ENCODE results near the gene POU2AF3.

Gene POU2AF3

DNA sequence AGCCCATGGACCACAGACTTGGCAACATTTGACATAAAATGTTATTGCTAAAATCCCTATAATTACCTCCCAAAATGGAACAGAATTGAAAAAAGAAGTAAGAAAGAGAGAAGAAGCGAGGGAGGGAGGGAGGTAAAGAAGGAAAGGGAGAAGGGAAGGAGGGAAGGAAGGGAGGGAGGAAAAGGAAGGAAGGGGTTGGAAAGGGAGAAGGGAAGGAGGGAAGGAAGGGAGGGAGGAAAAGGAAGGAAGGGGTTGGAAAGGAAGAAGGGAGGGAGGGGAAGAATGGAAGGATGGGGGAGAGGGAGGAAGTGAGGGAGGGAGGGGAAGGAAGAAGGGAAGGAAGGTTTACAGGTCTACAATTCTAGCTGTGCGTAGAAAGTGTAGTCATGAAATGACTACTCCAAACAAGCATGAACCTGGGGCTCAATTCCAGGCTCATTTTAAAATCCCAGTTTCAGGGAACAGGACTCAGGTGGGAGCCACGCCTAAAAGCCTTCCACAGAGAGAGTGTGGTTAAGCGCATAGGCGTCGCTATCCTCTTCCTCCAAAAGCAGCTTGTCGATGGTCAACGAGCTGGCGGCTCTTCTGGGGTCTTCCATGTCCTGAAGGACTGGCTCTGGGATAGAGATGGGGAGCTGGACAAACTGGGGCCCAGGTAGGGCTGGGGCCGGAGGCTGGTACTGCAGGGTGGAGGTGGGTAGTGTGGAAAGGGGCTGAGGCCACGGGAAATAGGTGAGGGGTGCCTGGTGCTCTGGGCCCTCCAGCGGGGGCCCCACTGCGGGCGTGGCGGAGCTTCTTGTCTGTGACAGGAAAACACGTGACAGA is 55.6 kb downstream of the POU2AF3 start:
- DNase-seq (ENCODE audit: low spot score): no peak

DNA sequence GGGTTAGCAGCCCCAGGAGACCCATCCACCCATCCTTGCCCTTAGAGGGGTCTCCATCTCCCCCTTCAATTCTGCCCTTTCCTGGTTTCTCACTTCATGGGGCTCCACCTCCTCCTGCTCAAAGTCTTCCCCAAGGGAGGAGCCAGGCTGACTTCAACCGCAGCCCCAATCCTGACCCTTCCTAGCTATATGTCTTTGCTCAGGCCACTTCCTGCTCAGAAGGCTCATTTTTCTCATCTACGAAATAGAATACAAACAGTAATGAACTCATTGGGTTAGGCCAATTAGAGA is 56.2 kb downstream of the POU2AF3 start:
- DNase-seq (ENCODE audit: low spot score): no peak

DNA sequence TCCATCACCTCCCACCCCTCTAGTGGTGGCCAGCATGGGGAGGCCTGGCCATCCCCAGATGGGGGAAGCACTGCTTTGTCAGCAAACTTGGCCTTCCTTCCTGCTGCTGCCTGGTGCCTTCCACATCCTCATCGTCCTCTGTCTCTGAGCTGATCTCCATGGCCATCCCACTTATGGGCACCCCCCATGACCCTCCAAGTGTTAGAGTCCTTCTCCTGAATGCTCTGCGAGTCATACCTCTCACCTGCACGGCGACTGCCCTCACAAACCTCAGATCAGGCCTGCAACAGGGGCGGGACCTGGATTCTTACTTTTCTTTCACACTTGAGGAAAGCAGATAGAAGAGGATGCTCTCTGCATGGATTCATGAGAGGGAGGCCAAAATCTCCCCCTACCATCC is 56.8 kb downstream of the POU2AF3 start:
- no peak for DNase-seq (ENCODE audit: low spot score)

DNA sequence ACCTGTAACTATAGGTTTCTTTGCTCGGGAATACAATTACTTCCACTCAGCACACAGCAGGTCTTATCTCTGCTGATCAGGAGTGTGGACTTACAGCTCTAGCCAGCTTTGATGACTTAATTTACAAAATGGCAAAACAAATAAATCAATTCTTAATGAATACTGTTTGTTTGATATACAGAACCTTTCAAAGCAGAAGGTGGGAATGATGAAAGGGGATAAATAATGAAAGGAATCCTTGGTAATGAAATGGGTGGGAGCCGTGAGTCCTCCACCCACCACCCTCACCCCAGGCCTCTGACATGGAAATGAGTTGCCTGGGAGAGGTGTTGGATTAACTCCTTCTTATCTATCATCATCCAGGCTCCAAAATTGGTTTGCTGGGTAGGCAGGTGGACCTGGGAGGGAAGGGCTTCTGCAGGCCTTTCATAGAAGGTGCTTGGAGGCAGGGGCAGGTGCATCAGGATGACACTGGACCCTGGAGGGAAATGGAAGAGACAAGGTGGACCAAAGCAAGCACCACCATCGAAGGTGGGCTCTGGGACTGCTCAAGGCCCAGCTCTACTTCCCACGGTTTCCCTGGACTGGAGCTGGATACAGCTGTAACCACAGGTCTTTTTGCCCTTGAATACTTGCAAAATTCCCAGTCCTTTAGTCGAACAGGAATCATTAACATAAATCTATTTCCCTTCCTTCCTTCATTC is 57.8 kb downstream of the POU2AF3 start:
- no peak for DNase-seq (ENCODE audit: low spot score)

DNA sequence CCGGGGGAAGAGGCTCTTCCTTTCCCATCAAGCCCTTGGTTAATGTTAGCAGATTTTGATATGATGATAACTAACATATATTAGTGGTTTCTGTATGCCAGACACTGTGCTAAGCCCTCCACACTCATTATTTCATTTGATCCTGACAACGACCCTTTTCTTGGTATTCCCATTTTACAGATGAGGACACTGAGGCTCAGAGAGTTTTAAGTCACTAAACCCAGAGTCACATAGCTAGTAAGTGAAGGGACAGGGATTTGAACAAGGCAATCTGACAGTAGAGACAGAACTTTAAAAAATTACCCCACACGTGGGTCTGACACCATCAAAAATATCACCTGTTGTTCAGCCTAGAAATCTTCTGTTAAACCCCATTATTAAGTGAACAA is 58.3 kb downstream of the POU2AF3 start:
- no peak for DNase-seq (ENCODE audit: low spot score)

DNA sequence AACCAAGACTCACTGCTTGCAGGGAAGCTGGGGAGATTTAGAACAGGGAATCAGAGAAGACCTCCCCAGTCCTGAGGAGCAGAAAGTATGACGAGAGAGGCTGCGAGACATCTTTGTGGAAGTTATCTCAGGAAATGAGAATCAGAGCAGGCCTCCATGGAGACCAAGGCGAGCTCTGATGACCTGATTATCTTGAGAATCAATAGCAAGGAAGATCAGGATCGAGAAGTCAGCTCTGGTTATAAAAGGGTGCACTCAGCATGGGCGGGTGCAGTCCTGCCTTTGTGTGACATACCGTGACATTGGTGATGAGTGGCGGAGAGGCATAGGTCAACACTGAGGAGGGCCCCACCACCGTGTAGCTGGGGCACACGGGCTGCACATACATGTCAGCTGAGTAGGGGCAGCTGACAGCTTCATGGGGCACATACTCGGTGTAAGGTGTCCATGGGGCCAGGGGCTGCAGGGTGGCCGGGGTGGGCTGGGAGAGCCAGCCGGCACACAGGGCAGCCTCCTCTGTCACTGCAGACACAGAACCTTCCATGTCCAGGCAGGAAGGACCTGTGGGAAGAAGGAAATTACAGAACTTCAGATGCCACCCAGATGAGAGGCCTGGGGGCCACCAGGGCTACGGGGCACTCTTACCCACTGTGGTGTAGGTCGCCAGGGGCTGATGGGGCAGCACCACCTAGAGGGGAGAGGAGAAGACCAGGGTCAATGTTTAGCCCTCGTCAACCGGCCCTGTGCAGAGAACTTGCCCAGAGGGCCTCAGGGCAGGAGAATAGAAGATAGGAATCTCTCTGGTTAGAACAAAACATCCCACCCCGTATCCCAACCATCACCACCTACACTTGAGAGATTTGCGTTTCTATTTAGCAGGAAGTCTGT is 59.0 kb downstream of the POU2AF3 start:
- DNase-seq (ENCODE audit: low spot score): no peak
